HG03139 (cell line): Measurements from ENCODE around the gene NDUFB10.
A peak's percentile ranks its signal among the peaks of the same experiment; 100 is the strongest.

Experiments used
- ATAC-seq: cut with Tn5 transposase; IDR thresholded peaks from one replicate; pipeline ENCODE4 v1.9.1; 2021; ENCODE audit not compliant: unreplicated experiment

NDUFB10 gene

GRCh38 chr16:2001035-2001434 lies 41.7 kb downstream of the NDUFB10 start:
- no peak for ATAC-seq

GRCh38 chr16:2001456-2002355 lies 42.4 kb downstream of the NDUFB10 start:
- no peak for ATAC-seq

- ATAC-seq, result no peak
These were observed 43.3 kb downstream of the NDUFB10 start for GRCh38 chr16:2002406-2003230.

GRCh38 chr16:2003231-2003826 lies 44.0 kb downstream of the NDUFB10 start:
- ATAC-seq, result no peak

- no peak for ATAC-seq
These were observed 44.7 kb downstream of the NDUFB10 start for GRCh38 chr16:2003827-2004641.

GRCh38 chr16:2004795-2005517 lies 45.6 kb downstream of the NDUFB10 start:
- no peak for ATAC-seq

- no peak for ATAC-seq
These were observed 46.3 kb downstream of the NDUFB10 start for GRCh38 chr16:2005646-2006045.

GRCh38 chr16:2006317-2006716 lies 47.0 kb downstream of the NDUFB10 start:
- no peak for ATAC-seq

GRCh38 chr16:2007081-2007836 lies 47.9 kb downstream of the NDUFB10 start:
- no peak for ATAC-seq

GRCh38 chr16:2008009-2008526 lies 48.7 kb downstream of the NDUFB10 start:
- no peak for ATAC-seq

- no peak for ATAC-seq
These were observed 49.4 kb downstream of the NDUFB10 start for GRCh38 chr16:2008631-2009163.

- peak; percentile 23 for ATAC-seq
These were observed 49.9 kb downstream of the NDUFB10 start for GRCh38 chr16:2009164-2009711.

GRCh38 chr16:2009791-2010510 lies 50.6 kb downstream of the NDUFB10 start, which contains the start of gene ZNF598:
Gene ZNF598 (minus strand): TSS chr16:2009821.
- ATAC-seq, result peak; percentile 79
